GM21528 (cell line): ENCODE data around the gene C17orf114.

ENCODE experiments used
- ATAC-seq: cut with Tn5 transposase; IDR thresholded peaks from one replicate; pipeline ENCODE4 v1.9.1; 2021; ENCODE audit warnings: mild to moderate bottlenecking, moderate library complexity; ENCODE audit not compliant: unreplicated experiment, low FRiP score

C17orf114 gene

GRCh38 chr17:4802228-4802627 lies at the start of gene C17orf114:
C17orf114 (minus strand) TSS chr17:4802328.
- no peak for ATAC-seq

GRCh38 chr17:4851084-4851483 lies 49.0 kb upstream of the C17orf114 start:
- ATAC-seq, result no peak

DNA sequence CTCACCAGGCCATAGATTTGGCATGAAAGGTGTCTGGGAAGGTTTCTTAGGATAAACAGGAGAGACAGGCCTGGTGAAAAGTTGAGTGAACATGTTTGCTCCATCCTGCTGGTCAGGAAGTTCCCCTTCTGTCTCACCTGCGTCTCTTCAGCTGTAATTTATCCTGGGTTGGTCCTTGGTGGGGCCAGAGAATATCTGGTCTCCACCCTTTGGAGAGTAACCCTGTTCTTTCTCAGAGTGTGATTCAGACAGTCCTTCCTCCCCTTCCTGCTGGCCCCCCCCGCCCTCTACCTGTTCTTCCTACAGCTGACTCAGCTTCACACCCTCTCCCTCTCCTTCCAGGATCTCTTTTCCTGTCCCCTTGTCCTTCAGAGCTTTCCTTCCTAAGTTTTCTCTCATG lies 48.1 kb upstream of the C17orf114 start:
- no peak for ATAC-seq

GRCh38 chr17:4849011-4849536 lies 46.9 kb upstream of the C17orf114 start:
- no peak for ATAC-seq

DNA sequence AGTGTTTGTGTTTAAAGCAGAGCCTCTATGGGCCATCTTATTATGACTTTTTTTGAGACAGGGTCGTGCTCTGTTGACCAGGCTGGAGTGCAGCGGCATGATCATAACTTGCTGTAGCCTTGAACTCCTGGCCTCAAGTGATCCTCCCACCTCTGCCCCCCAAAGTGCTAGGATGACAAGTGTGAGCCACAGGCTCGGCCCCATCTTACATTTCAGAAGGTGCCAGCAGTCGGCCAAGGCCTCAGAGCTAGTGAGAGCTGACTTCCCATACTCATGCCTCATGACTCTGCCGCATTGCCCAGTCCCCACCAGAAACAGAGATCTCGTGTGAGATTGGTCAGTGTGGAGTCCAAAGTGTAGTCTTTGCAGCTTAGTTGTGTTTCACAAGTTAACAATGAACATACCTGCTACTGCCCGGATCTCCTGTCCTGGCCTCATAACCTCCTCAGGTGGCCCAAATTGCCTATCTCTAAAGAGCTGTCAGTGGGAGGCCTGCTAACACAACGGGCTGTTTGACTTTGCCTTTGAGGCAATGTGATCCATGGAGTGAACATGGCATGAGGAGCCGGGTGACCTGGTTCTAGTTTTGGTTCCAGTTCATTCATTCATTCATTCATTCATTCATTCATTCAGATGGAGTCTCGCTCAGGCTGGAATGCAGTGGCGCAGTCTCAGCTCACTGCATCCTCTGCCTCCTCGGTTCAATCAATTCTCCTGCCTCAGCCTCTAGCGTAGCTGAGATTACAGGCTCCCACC lies 44.7 kb upstream of the C17orf114 start:
- no peak for ATAC-seq

GRCh38 chr17:4845118-4845517 lies 43.0 kb upstream of the C17orf114 start:
- ATAC-seq, result no peak

GRCh38 chr17:4843321-4844000 lies 41.3 kb upstream of the C17orf114 start:
- ATAC-seq, result no peak

- ATAC-seq, result no peak
Observed at GRCh38 chr17:4842376-4842775, 40.2 kb upstream of the C17orf114 start.

DNA sequence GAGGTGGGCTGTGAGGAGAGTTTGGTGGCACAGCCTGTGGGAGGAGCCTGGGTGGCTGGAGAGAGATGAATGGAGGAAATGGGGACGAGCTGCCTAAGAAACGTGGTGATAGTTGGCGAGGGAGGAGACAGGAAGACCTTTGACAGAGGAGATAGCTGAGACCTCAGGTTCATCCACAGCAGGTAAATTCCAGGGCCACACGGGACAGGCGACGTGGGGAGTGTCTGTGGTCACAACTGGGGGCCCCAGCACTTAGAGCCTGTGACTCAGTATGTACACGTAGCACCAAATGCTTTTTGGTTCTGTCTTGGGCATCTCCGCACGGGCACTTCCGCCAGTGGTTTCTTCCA lies 38.7 kb upstream of the C17orf114 start:
- ATAC-seq, result no peak

DNA sequence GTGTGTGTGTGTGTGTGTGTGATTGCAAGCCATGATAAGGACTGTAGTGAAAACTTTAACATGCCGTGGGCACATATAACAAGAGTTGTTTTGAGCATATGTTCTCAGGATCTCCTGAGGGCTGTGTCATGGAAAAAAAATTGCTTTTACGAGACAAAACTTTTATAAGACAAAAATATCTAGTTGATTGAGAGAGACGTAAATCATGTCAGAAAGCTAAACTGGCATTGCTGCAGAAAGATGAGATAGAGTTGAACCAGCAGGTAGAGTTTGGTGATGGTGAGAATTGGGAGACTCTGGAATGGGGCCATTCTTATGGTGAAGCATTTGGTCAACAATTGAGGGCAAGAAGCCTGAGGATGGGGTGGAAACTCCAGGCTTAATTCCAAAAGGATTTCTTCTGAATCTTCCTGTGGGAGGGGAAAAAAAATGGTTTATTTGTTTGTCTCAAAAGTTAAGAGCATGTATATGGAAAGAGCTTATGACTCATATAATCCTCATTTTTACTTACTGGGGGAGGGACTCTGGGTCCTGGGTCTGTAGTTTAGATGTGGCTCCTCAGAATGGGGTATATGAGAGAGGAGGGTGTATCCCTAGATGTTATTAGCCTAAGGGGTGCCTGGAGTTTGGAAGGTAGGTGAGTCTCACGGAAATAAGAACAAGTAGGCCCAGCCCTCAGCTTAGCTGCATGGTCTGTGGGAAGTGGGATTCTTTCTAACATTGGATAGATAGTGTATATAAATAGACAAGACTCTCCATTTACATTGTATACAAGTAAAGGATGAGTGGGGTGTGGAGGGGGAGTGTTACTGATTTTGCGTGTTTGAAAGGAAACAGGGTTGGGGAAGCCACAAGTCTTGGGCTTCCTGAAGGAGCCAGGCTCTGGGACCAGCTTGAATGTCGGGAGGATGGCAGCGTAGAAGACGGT lies 38.1 kb upstream of the C17orf114 start:
- ATAC-seq, result no peak

- ATAC-seq, result no peak
Observed at GRCh38 chr17:4839221-4839620, 37.1 kb upstream of the C17orf114 start.

DNA sequence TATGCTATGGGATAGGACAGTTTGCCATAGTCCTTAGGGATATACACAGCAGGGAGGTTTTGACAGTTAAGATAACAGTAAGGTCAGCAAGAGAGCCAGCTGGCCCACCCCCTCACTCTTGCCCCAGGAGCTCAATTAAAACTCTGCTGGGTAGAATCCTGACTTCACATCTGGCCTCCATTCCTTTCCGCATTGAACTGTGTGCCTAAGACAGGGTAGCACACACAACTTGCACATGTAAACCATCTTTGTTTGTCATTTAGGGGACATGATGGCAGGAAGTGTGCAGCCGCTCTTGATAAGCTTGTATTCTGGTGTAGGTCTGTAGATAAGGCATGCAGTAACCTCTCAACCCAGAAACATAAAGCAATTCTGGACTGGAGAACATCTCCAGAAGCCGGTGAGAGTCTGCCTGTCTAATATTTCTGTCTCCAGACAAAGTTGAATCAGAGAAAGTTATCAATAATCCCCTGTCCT lies 36.2 kb upstream of the C17orf114 start:
- no peak for ATAC-seq

GRCh38 chr17:4837471-4838308 lies 35.6 kb upstream of the C17orf114 start:
- ATAC-seq, result no peak

- no peak for ATAC-seq
Observed at GRCh38 chr17:4836221-4836620, 34.1 kb upstream of the C17orf114 start.

- ATAC-seq, result no peak
Observed at GRCh38 chr17:4834681-4835020, 32.5 kb upstream of the C17orf114 start.

GRCh38 chr17:4833941-4834680 lies 32.0 kb upstream of the C17orf114 start:
- peak; percentile 1 for ATAC-seq

DNA sequence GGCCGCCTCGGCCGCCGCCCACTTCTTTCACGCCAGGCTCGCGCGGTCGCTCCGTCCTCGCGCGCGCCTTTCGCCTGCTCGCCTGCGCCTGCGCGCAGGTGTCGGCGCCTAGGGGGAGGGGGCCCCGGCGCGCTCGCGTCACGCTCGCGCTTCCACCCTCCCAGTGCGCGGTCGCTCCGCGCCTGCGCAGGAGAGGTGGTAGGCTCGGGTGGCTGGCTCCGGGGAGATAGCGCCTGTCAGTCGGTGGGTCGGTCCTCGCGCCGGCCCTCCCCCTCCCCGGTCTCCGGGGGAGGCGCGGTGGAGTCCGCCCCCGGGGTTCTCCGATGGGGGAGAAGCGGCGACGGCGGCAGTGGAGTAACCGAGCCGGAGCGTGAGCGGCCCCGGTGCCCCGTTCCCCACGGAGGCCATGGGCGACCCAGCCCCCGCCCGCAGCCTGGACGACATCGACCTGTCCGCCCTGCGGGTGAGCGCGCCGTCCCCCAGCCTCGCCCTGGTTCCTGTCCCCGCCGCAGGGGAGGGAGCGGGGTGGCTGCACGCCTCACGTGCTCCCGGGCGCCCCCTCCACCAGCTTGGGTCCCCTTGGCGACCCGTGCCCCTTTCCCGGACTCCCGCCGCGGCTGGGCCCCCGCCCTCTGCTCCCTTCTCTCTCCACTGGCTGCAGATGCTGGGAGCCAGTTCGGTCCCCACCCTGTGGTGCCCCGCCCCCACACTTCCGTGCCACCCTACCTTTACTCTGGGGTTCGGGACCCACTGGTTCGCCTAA lies 31.2 kb upstream of the C17orf114 start, which contains the start of gene MINK1:
MINK1 (plus strand) TSS at position 163 of the 763 bp plus-strand sequence; CDS start at position 407, 244 bp downstream.
- ATAC-seq, result peak; percentile 86

DNA sequence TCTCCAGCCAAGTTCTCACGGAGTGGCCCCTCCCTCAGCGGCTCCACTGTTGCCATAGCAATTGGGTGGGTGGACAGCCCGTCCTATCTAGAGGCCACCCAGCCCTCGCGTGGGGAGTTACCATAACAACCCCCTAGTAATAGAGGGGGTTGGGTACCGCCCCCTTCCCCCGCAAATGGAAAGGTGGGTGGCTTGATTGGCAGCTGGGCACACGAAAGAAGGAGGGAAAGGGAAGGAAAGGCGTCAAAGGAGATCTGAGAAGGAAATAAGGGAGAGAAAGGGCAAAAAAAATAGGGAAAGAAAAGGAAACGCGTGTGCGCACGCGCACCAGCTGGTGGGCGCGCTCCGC lies 30.7 kb upstream of the C17orf114 start:
- ATAC-seq, result peak; percentile 27

DNA sequence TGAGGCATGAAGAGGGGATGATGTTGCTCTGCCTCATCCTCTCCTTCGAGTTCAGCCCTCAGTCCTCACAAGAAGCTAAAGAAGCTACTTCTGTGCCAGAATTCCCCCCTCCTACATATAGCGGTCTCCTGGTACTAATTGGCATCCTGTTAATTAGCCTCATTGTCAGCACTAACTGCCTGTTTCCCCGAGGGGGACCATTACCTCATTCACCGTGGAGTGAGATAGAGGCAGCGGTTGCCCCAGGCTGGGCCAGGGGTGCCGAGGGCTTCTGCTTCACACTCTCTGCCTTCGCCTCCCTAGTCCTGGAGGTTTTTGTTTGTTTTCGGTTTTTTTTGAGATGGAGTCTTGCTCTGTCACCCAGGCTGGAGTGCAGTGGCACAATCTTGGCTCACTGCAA lies 25.3 kb upstream of the C17orf114 start:
- ATAC-seq, result no peak
